IPS-15b (cell line): Measurements from ENCODE around the gene LTB4R.

ENCODE experiments used
- H3K27me3 ChIP-seq: one replicate; pipeline ENCODE4 v1.6.1; 2013; ENCODE audit warnings: low read length; ENCODE audit not compliant: control insufficient read depth, insufficient read depth
- H3K36me3 ChIP-seq: one replicate; pipeline ENCODE4 v1.6.1; 2013; ENCODE audit warnings: low read length; ENCODE audit not compliant: control insufficient read depth, insufficient read depth
- H3K4me1 ChIP-seq: one replicate; pipeline ENCODE4 v1.6.1; 2013; ENCODE audit warnings: mild to moderate bottlenecking, low read length; ENCODE audit not compliant: control insufficient read depth, insufficient read depth
- H3K4me3 ChIP-seq: one replicate; pipeline ENCODE4 v1.5.1; 2013; ENCODE audit warnings: low read depth, low read length
- H3K9ac ChIP-seq: one replicate; pipeline ENCODE4 v1.6.1; 2013; ENCODE audit warnings: low read depth, mild to moderate bottlenecking, low read length
- H3K9me3 ChIP-seq: one replicate; pipeline ENCODE4 v1.6.1; 2013; ENCODE audit warnings: mild to moderate bottlenecking, low read length; ENCODE audit not compliant: control insufficient read depth, insufficient read depth

The LTB4R gene

GRCh38 chr14:24280797-24281460, 30.4 kb upstream of the LTB4R start:
- Histone ChIP-seq H3K36me3 (no peaks in the 10 kb centered on the region), H3K9ac (no peak overlapping the region), H3K4me1 (no peaks in the 10 kb centered on the region), H3K27me3 (no peaks in the 10 kb centered on the region), H3K9me3 (no peaks in the 10 kb centered on the region), H3K4me3 (no peak overlapping the region)

GRCh38 chr14:24281636-24282035, 29.7 kb upstream of the LTB4R start:
- Histone ChIP-seq H3K4me1 (no peaks in the 10 kb centered on the region), H3K27me3 (no peaks in the 10 kb centered on the region), H3K36me3 (no peaks in the 10 kb centered on the region), H3K9me3 (no peaks in the 10 kb centered on the region), H3K4me3 (no peak overlapping the region), H3K9ac (no peak overlapping the region)

GRCh38 chr14:24282736-24283135, 28.6 kb upstream of the LTB4R start:
- Histone ChIP-seq H3K9ac (no peak overlapping the region), H3K9me3 (no peaks in the 10 kb centered on the region), H3K4me1 (no peaks in the 10 kb centered on the region), H3K36me3 (no peaks in the 10 kb centered on the region), H3K4me3 (no peak overlapping the region), H3K27me3 (no peaks in the 10 kb centered on the region)

GRCh38 chr14:24283796-24284460, 27.4 kb upstream of the LTB4R start:
- H3K9me3 ChIP-seq = no peaks in the 10 kb centered on the region
- no peaks in the 10 kb centered on the region for H3K27me3 ChIP-seq
- H3K9ac ChIP-seq = no peak overlapping the region
- no peak overlapping the region for H3K4me3 ChIP-seq
- no peaks in the 10 kb centered on the region for H3K36me3 ChIP-seq
- no peaks in the 10 kb centered on the region for H3K4me1 ChIP-seq

- H3K36me3 ChIP-seq = no peaks in the 10 kb centered on the region
- no peaks in the 10 kb centered on the region for H3K4me1 ChIP-seq
- no peak overlapping the region for H3K4me3 ChIP-seq
- H3K27me3 ChIP-seq = no peaks in the 10 kb centered on the region
- H3K9ac ChIP-seq = no peak overlapping the region
- H3K9me3 ChIP-seq = no peaks in the 10 kb centered on the region
These were observed 26.7 kb upstream of the LTB4R start for GRCh38 chr14:24284501-24285035.

- Histone ChIP-seq H3K4me1 (no peaks in the 10 kb centered on the region), H3K9me3 (no peaks in the 10 kb centered on the region), H3K27me3 (no peaks in the 10 kb centered on the region), H3K36me3 (no peaks in the 10 kb centered on the region), H3K9ac (no peak overlapping the region), H3K4me3 (no peak overlapping the region)
These were observed 26.0 kb upstream of the LTB4R start for GRCh38 chr14:24285351-24285750.

GRCh38 chr14:24286996-24287395, 24.3 kb upstream of the LTB4R start:
- H3K9ac ChIP-seq = no peak overlapping the region

GRCh38 chr14:24289649-24290280, 21.5 kb upstream of the LTB4R start:
- peaks cover 18% of the 10 kb centered on the region for H3K36me3 ChIP-seq
- no peak overlapping the region for H3K9ac ChIP-seq
- H3K4me1 ChIP-seq = no peaks in the 10 kb centered on the region
- H3K27me3 ChIP-seq = no peaks in the 10 kb centered on the region
- no peak overlapping the region for H3K4me3 ChIP-seq
- H3K9me3 ChIP-seq = no peaks in the 10 kb centered on the region

More at GRCh38 chr14:24286996-24287395, 24.3 kb upstream of the LTB4R start:
- Histone ChIP-seq H3K9me3 (no peaks in the 10 kb centered on the region), H3K27me3 (no peaks in the 10 kb centered on the region), H3K4me3 (no peak overlapping the region), H3K4me1 (no peaks in the 10 kb centered on the region), H3K36me3 (peaks cover 12% of the 10 kb centered on the region)

GRCh38 chr14:24290746-24291145, 20.6 kb upstream of the LTB4R start:
- Histone ChIP-seq H3K9ac (no peak overlapping the region), H3K27me3 (no peaks in the 10 kb centered on the region), H3K9me3 (no peaks in the 10 kb centered on the region), H3K4me1 (no peaks in the 10 kb centered on the region), H3K36me3 (peaks cover 18% of the 10 kb centered on the region), H3K4me3 (no peak overlapping the region)

- Histone ChIP-seq H3K9me3 (no peaks in the 10 kb centered on the region), H3K4me3 (no peak overlapping the region), H3K36me3 (peaks cover 18% of the 10 kb centered on the region), H3K27me3 (no peaks in the 10 kb centered on the region), H3K4me1 (no peaks in the 10 kb centered on the region), H3K9ac (no peak overlapping the region)
These were observed 19.7 kb upstream of the LTB4R start for GRCh38 chr14:24291446-24292117.

GRCh38 chr14:24292118-24292807, 19.0 kb upstream of the LTB4R start:
- H3K9ac ChIP-seq = no peak overlapping the region
- H3K4me1 ChIP-seq = no peaks in the 10 kb centered on the region

More at GRCh38 chr14:24292118-24292807, 19.0 kb upstream of the LTB4R start:
- H3K27me3 ChIP-seq = no peaks in the 10 kb centered on the region
- H3K36me3 ChIP-seq = peaks cover 18% of the 10 kb centered on the region
- no peak overlapping the region for H3K4me3 ChIP-seq
- no peaks in the 10 kb centered on the region for H3K9me3 ChIP-seq
